ENCODE measurements around the gene SLC25A21.
"Not testable (repeated sequence)": the region's sequence is repeated elsewhere in the genome, so short reads cannot be mapped to it uniquely, and the experiment has no call there.

Gene SLC25A21

DNA sequence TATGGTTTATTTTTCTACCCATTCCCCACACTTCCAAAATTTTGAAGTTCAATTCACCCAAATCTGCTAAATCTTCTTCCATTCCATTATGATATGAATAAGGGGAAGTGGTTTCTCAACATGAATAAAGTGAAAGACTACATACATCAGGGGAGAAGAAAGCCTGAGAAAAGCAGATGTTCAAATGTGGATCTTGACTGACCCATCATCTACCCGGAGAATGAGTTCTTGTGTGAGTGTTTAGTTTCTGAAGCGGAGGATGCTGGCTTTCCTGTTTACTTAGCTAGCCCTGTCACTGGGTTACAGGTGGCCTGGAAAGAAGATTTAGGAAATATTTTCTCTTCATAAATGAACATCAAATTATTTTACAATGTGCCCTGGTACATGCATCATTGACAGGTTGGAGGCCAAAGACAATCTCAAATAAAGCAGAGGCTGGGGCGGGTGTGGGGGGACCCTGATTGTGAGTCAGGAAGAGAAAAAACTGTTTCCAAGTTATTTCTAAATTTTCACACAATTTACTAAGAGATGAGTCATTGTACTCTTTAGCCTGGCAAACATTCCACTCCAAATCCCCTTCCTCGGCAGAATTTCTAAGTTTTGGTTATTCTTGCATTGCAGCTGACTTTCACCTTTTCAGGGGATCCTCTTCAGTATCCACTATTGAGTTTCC lies 135.6 kb downstream of the SLC25A21 start:
- DNase-seq = no peak

GRCh38 chr14:37035401-37035800 lies 137.0 kb downstream of the SLC25A21 start:
- no peak for DNase-seq

DNA sequence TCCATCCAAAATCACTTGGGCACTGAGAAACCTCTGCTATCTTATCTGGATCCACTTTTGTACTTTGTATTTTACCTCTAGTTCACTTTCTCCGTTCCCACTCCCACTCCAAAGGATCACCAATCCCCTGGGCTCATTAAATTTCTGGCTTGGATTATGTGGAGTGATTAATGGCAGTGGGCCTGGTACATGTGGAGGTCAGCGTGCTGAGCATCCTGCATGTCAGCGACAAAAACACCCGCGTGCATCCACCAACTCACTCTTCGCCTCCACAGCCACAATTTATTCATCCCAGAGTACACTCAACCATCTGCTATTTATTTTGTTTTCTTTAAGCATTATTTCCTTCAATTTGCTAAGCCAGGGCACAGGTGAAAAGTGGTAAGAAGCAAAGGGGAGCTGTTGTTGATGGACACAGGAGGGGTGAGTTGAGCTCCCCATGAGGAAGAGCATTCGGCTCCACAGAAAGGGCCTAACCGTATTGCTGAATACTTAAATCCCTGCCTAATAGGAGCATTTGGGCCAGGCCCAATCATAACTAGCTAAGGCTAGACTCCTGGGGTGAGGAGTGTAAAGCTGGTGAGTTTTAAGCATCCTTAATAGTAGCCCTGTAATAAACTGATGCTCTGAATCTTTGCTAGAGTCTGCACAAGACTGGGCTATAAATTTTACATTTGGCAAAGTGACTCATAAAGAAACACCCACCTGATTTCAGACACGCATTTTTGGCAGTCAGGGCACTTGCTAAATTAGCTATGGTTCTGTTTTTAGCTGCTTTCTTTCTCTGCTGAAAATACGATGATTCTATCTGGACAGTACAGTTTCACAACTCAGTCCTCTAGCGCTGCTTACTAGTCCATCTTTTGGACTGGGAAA lies 137.8 kb downstream of the SLC25A21 start:
- peak; percentile 34 for DNase-seq

DNA sequence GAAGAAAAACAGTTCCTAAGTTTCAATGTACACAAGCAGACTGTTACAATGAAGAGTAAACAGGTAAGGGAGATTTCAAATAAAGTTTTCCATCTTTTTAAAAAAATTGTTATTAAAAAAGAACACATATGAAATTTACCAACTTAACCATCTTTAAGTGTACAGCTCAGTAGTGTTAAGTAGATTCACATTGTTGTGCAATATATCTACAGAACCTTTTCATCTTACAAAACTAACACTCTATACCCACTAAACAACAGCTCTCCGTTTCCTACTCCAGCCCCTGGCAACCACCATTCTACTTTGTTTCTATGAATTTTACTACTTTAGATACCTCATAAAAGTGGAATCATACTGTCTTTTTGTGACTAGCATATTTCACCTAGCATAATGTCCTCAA lies 139.5 kb downstream of the SLC25A21 start:
- DNase-seq = no peak

DNA sequence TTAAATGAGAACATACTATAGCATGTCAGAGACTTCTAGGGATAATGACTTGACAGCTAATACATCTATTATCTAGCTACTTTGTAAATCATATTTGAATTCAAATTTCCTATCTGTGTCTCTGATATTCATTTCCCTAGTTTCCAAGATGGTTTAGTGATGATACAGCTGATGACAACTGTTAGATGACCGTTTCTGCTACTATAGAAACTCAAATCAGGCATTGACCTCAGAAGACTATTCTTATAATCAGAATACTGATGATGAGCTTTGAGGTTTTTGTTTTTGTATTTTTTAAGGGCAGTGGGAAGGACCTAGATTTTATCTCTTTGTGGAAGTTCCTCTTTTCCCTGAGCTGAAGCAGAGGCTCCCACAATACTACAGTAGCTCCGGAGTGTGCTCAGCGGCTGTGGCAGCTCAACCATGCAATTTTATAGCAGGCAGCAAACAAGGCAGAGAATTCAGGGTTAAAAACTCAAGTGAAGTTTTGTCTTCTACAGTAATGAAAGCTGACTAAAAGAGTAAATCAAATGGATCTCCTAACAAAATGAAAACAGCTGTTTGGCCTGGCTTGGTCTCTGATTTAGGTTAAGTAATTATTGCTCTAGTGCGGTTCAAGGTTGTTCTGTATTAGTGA lies 145.1 kb downstream of the SLC25A21 start:
- no peak for DNase-seq

- DNase-seq = no peak
Measured at GRCh38 chr14:37023875-37024565, 148.4 kb downstream of the SLC25A21 start.

GRCh38 chr14:37021390-37021789 lies 151.0 kb downstream of the SLC25A21 start:
- DNase-seq = no peak

DNA sequence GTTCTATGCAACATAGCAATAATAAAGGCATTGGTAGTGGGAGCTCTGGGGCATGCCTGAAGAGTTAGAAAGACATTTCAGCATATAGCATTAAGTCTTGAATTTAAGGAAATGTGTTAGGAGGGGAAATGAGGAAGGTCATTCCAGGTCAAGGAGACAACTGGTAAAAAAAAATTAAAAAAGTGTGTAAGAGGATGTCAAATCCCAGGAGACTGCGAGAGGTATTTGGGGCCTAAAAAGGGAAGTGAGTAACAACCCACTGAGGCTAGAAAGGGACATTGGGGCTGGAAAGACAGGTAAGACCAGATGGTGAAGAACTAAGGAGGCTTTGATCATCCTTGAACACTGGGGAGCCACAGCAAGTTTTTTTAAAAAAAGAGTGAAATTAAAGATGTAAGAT lies 152.9 kb downstream of the SLC25A21 start:
- no peak for DNase-seq

DNA sequence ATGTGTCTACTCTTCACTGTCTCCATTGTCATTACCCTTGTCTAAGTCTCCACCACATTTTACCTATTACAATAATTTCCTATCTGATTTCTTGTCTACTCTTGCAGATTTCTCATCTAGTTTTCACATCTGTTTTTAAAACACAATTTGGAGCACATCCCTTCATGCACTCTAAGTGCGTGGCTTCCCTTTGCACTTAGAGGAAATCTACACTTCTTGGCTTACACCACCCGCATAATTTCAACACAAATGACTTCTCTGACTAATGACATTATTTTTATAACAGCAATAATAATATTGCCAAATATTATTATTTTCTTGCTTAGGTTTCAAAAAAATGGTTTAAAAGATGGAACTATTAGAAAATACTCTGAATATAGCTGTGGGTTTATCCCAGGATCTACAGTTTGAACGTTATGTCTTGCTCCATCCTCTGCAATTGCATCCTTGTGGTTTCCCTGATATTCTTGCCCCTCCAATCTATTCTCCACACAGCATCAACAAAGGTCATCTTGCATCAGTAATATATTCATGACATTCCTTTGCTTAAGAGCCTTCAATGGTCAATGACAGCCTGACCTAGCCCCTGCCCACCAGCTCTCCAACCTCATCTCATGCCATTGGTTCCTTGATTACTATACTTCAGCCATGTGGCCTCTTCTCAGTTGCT lies 153.7 kb downstream of the SLC25A21 start:
- no peak for DNase-seq

DNA sequence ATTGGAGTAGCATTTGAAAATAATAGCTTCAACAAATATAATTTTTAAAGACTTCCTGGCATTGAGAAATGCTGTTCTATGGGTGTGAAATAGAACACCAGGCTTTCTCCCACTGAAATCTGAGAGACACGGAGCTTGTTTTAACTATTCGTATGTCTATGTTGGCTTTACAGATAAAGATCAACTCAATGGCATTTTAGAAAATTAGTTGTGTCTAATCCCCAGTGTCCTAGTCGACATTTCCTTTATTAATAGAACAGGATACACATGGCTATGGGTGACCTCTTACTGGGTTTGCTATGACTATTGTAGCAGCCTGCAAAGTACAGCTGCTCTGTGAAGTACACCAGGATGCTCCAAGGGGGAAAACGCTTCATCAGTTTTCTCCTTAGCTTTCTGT lies 159.3 kb downstream of the SLC25A21 start:
- no peak for DNase-seq

- no peak for DNase-seq
Measured at GRCh38 chr14:36998686-36999085, 173.7 kb downstream of the SLC25A21 start.

DNA sequence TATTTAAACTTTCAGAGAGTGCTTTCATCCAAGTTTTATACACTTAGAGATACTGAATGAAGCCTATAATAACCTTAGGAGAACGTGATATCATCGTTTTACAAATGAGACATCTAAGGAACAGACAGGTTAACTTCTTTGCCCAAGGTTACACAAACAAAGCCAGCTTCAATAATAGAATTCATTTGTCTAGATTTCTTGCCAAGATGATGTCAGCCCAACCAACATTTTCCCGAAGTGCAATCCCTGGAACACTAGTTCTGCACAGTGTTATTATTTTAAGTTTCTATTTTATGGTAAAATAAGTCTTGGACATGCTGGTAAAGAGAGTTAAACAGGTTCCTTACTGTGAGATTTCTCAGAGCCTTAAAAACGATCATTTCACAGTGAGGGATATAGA lies 174.6 kb downstream of the SLC25A21 start:
- no peak for DNase-seq

- no peak for DNase-seq
Measured at GRCh38 chr14:36996857-36997590, 175.4 kb downstream of the SLC25A21 start.

GRCh38 chr14:36996133-36996856 lies 176.1 kb downstream of the SLC25A21 start:
- no peak for DNase-seq

DNA sequence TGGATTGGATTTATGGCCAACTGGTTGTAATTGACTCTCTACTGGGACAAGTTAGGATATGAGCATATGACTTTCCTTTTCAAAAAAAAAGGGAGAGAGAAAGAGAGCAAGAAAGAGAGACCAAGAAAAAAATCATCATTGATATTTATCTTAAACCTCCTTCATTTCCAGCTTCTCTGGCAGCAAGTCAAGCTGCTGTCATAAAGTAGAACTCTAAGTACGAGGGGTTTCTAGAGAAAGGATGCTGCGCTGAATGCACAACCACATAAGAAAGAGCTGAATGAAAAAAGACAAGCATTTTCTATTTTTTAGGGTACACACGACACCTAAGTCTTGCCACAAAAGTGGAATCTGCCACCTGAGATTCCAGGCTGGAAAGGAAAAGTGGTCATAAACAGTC lies 182.6 kb downstream of the SLC25A21 start:
- DNase-seq = no peak

- DNase-seq = no peak
Measured at GRCh38 chr14:36988989-36989388, 183.4 kb downstream of the SLC25A21 start.

DNA sequence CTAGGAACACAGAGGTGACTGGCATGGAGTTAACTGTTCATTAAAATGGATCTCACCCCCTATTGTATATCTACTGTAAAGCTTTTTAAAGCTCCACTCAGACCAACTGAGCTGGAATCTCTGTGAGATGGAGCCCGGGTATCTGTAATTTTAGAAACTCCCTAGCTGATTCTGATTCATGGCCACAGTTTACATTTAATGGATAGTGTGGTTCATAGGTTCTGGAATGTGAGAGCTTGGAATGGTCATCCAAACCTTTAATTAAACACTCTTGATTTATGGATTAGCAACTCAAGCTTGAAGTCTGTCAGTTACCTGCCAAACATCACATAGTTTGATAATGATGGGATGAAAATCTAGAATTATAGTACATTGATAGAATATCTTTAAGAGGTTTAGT lies 183.8 kb downstream of the SLC25A21 start:
- no peak for DNase-seq

DNA sequence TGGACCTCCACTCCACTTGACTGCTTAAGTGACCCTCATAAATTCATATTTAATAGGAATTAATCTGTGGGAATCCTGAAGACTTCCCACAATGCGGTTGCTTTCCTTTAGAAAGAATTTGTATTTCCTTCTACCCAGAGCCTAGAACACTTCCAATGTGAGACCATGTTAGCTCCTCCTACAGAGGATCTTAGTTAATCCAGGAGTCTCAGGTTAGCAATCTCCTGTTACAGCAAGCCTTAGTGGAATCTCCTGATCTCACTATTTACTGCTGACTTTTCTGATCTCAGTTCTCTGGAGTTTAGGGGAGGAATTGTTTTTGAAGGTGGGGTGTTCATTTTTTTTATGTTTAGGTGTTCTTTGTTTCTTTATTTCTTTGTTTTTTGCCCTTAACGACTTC lies 186.0 kb downstream of the SLC25A21 start:
- DNase-seq = no peak

DNA sequence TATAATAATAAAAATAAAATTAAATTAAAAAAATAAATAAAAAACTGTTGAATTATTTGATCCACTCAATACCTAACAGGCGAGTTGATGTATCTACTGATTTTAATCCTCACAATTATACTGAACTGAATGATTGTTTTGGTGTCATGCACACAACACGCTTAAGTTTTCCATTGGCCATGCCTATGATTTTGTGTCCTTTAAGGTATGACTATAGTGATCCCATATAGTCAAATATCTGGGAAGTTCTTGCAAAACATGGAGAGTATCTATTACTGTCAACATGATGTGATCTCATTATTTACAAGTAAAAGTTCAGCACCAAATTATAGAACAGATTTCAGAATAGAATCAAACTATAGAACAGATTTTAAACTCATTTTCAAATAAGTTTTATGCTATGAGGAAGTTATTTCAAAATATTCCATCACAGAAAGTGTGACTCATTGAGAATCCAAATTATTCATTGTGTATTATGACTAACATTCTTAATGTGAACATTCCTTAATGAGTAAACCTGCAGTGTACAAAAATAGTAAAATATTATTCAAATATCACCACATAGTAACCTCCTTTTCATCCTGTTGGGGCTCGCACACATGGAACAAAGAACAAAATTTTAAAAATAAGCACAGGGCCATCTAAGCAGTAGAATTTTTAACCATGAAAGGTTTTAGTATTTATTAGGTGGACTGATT lies 190.4 kb downstream of the SLC25A21 start:
- DNase-seq = no peak

GRCh38 chr14:36980413-36980812 lies 192.0 kb downstream of the SLC25A21 start:
- DNase-seq = not testable (repeated sequence)

DNA sequence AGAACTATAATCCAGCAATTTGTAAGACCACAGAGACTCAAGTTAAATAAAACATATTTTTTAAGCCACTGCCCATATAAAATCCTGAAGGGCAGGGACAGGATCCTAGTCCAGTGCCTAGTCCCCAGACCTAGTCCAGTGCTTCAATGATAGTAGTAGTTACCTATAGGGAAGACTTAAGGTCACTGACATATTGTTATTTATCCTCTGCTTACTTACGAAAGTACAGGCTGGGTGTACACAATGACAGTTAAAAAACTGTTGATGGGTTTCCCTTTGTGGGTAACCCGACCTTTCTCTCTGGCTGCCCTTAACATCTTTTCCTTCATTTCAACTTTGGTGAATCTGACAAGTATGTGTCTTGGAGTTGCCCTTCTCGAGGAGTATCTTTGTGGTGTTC lies 192.5 kb downstream of the SLC25A21 start:
- DNase-seq = no peak
